HG03159 (cell line): ENCODE measurements around the gene EIF3I.

Experiments
- ATAC-seq: cut with Tn5 transposase; IDR thresholded peaks from one replicate; pipeline ENCODE4 v1.9.1; 2021; ENCODE audit warnings: mild to moderate bottlenecking, moderate library complexity; ENCODE audit not compliant: unreplicated experiment

Gene EIF3I

GRCh38 chr1:32198237-32199042 lies 23.8 kb upstream of the EIF3I start:
- no peak for ATAC-seq

DNA sequence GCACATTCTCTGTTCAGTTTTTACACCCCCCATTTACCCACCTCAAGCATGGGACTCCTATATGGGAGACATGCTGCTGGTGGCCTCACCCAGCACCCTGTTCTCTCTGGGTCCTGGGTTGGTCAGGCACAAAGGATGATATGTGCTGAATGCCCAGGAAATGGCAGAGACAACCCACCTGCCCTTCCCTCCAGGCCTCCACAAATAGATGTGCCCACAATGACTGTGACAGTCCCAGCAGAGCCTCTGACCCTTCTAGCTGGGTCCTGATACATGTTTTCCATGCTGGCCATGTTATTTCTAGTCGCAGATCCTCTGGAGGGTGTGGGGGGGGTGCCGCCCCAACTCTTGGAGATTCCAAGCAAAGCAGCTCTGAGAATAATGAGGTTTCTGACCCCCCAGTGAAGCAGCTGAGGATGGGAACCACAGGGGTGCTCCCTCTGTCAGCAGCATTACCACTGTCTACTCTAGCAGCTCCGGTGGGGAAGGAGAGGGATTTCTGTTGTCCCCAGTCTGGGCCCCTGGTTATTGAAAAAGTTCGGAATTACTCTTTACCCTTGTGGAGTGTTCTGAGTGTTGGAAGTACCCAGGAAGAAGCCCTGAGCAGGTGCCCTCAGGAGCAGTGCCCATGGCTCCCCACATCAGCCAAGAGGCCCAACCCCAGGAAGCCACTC lies 23.0 kb upstream of the EIF3I start:
- ATAC-seq = no peak

GRCh38 chr1:32199717-32200072 lies 22.5 kb upstream of the EIF3I start:
- ATAC-seq = no peak

- no peak for ATAC-seq
Observed at GRCh38 chr1:32200226-32201010, 21.8 kb upstream of the EIF3I start, which contains the start of gene CCDC28B. Gene CCDC28B, plus strand, starts transcription at chr1:32200595. Its CDS starts 1,341 bp downstream, at chr1:32201936.

- no peak for ATAC-seq
Observed at GRCh38 chr1:32201011-32201855, 21.0 kb upstream of the EIF3I start.

- no peak for ATAC-seq
Observed at GRCh38 chr1:32204943-32205361, 17.3 kb upstream of the EIF3I start.

DNA sequence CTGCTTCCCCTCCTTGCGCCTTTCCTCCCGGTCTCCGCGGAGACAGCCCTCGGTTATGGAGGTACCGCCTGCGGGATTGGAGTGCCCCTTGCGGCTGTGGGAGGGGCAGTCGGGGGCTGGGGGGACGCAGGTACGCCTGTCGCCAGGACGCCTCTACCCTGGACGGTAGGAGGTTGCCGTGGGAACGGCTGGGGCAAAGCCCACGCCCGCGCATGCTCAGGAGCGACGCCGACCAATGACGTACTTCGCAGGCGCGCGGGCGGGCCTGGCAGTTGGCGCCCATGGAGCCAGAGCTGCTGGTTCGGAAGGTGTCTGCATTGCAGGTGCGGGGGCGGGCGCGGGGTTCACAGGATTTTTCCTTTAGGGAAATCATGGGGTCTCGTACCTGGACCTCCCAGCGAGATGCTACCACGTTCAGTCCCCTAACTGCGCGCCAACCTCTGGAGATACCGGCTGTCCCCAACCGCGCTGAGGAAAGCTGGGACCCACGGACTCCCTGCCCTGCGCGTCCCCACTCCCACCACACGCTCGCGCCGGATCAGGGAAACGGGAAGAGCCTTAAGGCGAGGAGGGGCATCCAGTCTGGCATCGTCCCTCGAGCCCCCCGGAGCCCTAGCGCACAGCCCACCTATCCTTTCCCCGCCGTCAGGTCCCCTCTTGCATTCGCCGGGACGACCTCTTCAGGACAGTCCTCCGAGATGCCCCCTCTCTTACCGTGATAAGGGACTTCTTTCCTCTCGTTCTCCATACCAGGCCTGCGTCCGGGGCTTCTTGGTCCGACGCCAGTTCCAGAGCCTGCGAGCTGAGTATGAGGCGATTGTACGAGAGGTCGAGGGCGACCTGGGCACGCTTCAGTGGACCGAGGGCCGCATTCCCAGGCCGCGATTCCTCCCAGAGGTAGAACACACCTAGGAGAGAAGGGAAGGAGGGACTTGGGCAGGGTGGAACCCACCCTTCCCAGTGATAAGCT lies 16.5 kb upstream of the EIF3I start, which contains the start of gene IQCC:
TSS of gene IQCC (plus strand) at position 271 of the 970 bp plus-strand sequence. CDS start at position 282, 11 bp downstream.
- peak; percentile 59 for ATAC-seq

DNA sequence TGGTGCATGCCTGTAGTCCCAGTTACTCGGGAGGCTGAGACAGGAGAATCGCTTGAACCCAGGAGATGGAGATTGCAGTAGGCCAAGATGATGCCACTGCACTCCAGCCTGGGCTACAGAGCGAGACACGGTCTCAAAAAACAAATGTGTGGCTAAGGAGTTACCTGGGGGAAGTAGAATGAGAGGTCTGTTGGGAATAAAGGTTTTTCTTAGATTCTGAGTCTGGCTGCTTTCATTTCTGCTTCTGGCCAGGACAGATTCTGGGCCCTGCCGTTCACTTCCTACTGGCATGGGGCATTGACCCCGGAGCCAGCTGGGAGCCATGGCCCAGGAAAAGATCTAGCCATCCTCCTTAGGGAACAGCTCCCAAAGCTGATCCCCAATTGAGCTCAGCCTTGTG lies 13.7 kb upstream of the EIF3I start:
- ATAC-seq = no peak

DNA sequence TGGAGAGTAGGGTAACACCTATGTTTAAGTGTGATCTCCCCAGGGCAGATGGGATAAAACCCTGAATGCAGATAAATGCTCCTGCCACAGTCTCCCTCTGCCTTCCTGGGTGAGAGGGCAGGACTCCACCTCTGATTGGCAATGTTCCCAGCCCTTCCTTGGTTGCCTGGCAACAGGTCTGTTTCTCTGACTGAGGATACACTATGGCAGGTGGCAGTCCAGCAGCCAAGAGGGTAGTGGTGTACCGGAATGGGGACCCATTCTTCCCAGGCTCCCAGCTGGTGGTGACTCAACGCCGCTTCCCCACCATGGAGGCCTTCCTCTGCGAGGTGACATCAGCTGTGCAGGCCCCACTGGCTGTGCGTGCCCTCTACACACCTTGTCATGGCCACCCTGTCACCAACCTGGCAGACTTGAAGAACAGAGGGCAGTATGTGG lies 13.3 kb upstream of the EIF3I start, which contains the start of gene DCDC2B:
TSS of gene DCDC2B (plus strand) at position 199 of the 438 bp plus-strand sequence. CDS start at position 204, 5 bp downstream.
- ATAC-seq = no peak

DNA sequence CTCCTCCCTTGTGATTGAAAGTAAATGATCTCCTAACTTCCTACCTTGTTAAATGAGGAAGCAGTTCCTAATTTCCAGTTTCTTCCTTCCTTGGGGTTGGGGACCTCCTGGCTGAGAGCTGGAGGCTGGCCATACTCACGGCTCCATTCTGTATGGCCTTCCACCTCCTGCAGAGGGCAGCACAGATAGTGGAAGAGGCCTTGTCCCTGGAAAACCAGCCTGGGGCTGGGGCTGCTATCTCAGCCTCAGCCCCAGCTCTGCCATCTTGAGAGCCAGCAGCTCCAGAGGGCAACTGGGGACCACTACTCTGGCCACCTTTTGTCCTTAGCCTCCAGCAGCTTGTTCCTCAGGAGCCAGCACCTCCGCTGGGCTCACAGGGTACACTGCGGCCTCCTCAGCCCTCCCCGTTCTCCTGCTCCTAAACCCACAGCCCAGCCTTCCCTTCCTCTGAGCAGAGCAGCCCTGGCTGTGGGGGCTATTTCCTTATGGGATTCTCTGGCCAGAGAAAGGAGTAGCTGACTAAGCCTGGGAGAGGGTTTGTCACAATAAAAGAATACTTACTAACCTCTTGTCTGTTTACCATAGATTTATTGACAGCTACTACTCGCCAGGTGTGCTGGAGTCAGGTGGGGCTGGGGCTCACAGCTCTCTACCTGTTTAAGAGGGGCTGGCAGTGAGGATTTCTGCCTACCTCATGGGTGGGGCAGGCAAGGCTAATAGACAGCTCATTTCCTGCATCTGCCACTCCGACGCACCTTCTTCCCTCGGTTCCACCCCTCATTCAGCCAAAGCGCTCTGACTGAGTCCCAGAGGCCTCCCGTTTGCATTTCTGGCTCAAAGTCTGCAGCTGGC lies 6.4 kb upstream of the EIF3I start:
- ATAC-seq = no peak

GRCh38 chr1:32216566-32216965 lies 5.6 kb upstream of the EIF3I start:
- ATAC-seq = no peak

- no peak for ATAC-seq
Observed at GRCh38 chr1:32219022-32219421, 3.2 kb upstream of the EIF3I start.

DNA sequence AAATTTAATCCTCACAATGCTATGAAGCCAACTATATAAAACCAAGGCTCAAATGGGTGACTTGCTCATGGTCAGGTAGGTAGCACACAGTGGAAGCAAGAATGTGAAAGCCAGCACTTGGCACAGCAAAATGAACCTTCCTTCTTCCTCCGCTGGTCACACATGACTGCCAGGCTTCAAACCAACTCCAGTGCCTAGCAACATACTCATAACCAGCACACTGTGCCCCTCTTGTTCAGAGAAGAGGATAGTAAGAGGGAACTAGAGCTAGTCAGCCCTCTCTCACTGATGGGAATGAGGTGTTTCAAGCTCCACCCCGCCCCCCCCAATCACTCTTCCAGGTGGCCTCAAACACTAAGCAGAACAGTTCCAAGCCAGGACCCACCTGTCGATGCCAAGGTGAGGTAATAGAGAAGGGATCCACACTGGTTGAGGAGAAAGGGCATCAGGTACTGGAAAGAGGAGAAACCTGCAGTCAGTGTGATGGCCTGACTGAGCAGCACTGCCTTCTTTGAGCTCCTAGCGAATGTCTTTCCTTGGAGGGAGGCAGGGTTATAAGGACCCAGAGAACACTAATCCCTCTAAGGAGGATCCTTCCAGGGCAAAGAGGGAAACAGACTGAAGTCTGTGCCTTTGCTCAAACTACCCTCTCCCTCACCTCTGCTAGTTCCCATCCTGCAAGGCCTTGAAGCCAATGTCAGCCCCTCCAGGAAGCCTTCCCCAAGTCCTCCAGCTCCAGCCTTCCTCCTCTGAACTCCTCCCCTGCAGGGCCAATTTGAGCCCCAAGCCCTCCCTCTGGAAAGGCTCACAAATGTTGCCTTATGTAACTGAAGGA lies 1.2 kb upstream of the EIF3I start:
- ATAC-seq = no peak

GRCh38 chr1:32221581-32221979 lies 627 bp upstream of the EIF3I start:
- no peak for ATAC-seq

- no peak for ATAC-seq
Observed at GRCh38 chr1:32223683-32224082, 1.5 kb downstream of the EIF3I start.

DNA sequence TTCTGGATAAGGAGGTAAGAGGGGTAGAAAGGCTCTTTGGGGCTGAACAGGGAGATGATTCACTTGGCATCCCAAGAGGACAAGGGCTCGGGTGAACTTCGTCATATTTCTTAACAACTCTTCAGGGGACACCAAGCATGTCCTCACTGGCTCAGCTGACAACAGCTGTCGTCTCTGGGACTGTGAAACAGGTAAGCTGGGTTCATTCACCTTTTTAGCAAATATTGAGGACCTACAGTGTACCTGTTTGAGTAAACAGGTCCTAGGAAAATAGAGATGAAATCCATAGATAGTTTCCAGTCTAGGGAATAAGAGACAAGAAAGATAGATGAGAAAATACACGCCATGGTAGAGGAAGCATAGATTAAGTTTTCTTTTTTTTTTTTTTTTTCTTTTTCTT lies 2.1 kb downstream of the EIF3I start:
- ATAC-seq = no peak

DNA sequence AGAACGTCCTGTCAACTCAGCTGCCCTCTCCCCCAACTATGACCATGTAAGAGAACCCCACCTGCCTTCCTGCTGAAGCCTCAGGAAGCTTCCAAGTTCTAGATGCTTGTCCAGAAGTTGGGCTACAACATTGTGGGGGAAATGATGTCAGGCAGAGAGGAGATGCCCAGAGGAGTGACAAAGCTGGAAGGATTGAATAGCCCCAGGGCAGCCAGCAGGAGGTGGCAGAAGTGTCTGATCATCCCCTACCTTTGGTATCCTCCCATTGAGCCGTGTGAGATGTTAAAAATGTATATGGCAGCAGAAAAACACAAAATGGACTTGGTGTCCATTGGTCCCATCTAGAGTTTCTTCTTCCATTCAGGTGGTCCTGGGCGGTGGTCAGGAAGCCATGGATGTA lies 6.6 kb downstream of the EIF3I start:
- no peak for ATAC-seq
